IgD-negative memory B cell (primary cell): ENCODE results near the gene TTC34. TPM values are rescaled to one million over a fixed set of nuclear protein-coding genes. Genes with fewer than 3 reads are reported as not detected.

Experiments used
- H3K27ac Mint-ChIP-seq, 3 donors: one replicate each; pipeline ENCODE4 v1.8.0; 2020 to 2022; ENCODE audit warnings: mild to moderate bottlenecking in 3 of 3, mixed read lengths in 3 of 3, moderate library complexity in 1 of 3
- H3K27me3 Mint-ChIP-seq: one replicate; pipeline ENCODE4 v1.8.0; 2021; ENCODE audit warnings: mixed read lengths
- H3K36me3 Mint-ChIP-seq: one replicate; pipeline ENCODE4 v1.8.0; 2020; ENCODE audit warnings: mild to moderate bottlenecking, mixed read lengths
- H3K4me1 Mint-ChIP-seq, 3 donors: one replicate each; pipeline ENCODE4 v1.8.0; 2020 to 2022; ENCODE audit warnings: mixed read lengths in 3 of 3, mild to moderate bottlenecking in 1 of 3
- H3K4me3 Mint-ChIP-seq, 4 donors: one replicate each; pipeline ENCODE4 v1.8.0; 2020 to 2022; ENCODE audit warnings: mild to moderate bottlenecking in 4 of 4, mixed read lengths in 4 of 4, moderate library complexity in 3 of 4
- H3K9me3 Mint-ChIP-seq, 3 donors: one replicate each; pipeline ENCODE4 v1.8.0; 2020 to 2021; ENCODE audit warnings: mixed read lengths in 3 of 3, mild to moderate bottlenecking in 1 of 3
- polyA plus RNA-seq: library from polyadenylated mRNA; unstranded; fragments of 300-500 nt; fragmentation: Illumina TruSeq; gene quantifications from one replicate; pipeline ENCODE4 v1.2.3, GENCODE V29; 2021

Gene TTC34
- polyA plus RNA-seq, 1 donor from 2014 or later: 0.06 TPM

DNA sequence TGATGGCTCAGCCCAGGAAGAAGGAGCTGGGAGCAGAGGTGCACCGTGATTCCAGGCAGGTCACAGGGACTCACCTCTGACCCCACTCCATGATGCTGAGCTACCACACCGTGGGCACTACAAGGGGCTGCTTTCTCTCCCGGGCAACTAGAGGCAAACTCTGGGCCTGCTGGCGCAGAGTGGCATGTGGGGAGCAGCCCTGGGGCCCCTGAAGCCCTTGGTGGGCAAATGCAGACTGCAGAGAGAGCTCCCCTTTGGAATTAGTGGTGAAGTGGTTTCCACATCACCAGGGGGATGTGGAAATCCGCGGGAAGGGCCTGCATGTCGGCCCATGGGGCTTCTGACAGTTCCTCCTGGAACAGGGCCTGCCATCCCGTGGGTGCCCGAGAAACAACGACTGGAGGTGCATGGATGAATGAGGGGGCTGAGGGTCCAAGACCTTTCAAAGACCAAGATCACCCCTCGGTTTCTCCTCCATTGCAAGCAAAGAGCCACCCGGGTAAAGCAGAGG lies 156.8 kb downstream of the TTC34 start:
- Mint-ChIP-seq H3K9me3 (peaks cover 0 to 15% (median 7%) of the 10 kb centered on the region in 3 donors), H3K36me3 (no peaks in the 10 kb centered on the region), H3K4me1 (peaks cover 3 to 4% (median 4%) of the 10 kb centered on the region in 3 donors), H3K27me3 (no peaks in the 10 kb centered on the region), H3K4me3 (peak overlapping the region in 2 of 4 donors; percentile 63), H3K27ac (no peak overlapping the region)

GRCh38 chr1:2644171-2644570 lies 157.3 kb downstream of the TTC34 start:
- Mint-ChIP-seq H3K27ac (no peak overlapping the region), H3K4me1 (peaks cover 3 to 4% (median 4%) of the 10 kb centered on the region in 3 donors), H3K27me3 (no peaks in the 10 kb centered on the region), H3K9me3 (peaks cover 0 to 15% (median 7%) of the 10 kb centered on the region in 3 donors), H3K36me3 (no peaks in the 10 kb centered on the region), H3K4me3 (peak overlapping the region in 2 of 4 donors; percentile 75 to 87)

DNA sequence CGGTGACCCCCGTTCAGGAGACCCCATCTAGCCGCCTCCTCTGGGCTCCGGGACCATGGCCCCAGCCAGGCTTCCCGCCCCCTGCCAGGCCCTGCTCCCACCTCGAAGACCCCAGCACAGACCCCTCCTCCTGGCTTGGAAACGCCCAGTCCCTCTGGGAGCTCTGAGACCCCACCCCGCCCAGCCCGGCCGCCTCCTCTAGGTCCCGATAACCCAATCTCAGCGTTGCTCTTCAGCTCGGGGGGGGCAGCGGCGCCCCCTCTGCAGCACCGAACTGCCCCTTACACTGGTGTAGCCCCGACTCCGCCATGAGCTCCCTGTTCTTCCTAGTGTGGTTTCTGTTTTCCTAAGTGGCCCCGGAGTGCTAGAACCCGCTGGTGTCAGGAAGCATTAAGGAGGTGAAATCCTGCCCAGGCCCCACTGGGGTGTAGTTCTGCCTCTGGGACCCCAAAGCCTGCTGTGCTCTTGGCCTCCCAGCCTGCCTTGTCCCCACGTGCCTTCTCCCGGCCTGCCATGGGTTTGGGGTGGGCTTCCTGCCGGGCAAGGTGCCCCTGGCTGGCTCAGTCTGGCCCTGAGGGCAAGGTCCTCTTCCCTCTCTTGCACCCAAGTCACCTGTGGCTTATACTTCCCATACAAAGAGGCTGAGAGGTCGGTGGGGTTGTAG lies 157.9 kb downstream of the TTC34 start:
- H3K36me3 Mint-ChIP-seq: no peaks in the 10 kb centered on the region
- no peaks in the 10 kb centered on the region for H3K27me3 Mint-ChIP-seq
- peaks cover 0 to 15% (median 7%) of the 10 kb centered on the region in 3 donors for H3K9me3 Mint-ChIP-seq
- peak overlapping the region in 1 of 3 donors; percentile 58 for H3K27ac Mint-ChIP-seq
- H3K4me3 Mint-ChIP-seq: peak overlapping the region; percentile 68 to 87 (median 74)
- H3K4me1 Mint-ChIP-seq: peaks cover 3 to 4% (median 4%) of the 10 kb centered on the region in 3 donors

DNA sequence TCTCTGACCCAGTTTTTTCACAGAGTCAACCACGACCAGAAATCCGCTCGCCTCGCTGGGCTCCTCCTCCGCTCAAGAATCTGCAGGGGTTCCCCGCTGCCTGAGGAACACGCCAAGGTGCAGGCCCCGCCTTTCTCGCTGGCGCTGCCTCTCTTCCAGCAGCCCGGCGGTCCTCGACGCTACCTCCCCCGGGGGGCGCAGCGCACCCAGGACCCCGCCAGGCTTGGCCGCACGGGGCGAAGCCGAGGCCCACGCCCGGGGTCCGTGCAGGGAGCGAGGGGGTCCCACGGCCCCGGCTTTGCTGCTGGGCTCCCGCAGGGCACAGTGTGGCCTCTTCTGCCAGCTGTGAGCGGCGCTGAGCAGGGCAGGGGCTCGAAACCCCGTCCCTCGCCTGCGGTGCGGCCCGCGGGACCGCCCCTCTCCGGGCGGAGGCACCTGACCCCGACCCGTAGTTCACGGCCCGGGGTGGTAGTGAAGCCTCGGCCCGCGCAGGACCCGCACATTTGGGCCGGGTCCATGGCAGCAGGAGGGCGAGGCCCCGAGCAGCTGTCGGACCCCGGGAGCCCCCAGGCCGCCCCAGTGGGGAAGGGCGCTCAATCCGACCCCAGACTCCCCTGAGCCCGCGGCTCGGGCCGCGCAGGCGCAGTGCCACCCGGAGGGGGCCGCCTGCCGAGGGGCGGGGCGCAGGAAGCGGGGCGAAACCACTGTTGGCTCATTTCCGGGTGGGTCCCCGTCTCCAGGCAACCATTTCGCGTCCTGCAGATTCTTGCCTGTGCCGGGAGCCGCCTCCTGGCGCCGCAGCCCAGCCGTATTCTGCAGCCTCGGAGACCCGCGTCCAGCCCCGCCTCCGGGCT lies 158.7 kb downstream of the TTC34 start:
- Mint-ChIP-seq H3K4me1 (peaks cover 3 to 4% (median 4%) of the 10 kb centered on the region in 3 donors), H3K4me3 (peak overlapping the region; percentile 80 to 96 (median 88)), H3K9me3 (peaks cover 0 to 10% (median 4%) of the 10 kb centered on the region in 3 donors), H3K27ac (peak overlapping the region; percentile 89 to 96 (median 93)), H3K27me3 (no peaks in the 10 kb centered on the region), H3K36me3 (no peaks in the 10 kb centered on the region)

GRCh38 chr1:2642131-2642559 lies 159.3 kb downstream of the TTC34 start:
- Mint-ChIP-seq H3K36me3 (no peaks in the 10 kb centered on the region), H3K27me3 (no peaks in the 10 kb centered on the region), H3K4me3 (peak overlapping the region; percentile 80 to 96 (median 88)), H3K9me3 (peaks cover 0 to 9% (median 2%) of the 10 kb centered on the region in 3 donors), H3K4me1 (peaks cover 3 to 4% (median 4%) of the 10 kb centered on the region in 3 donors), H3K27ac (peak overlapping the region; percentile 89 to 96 (median 93))

DNA sequence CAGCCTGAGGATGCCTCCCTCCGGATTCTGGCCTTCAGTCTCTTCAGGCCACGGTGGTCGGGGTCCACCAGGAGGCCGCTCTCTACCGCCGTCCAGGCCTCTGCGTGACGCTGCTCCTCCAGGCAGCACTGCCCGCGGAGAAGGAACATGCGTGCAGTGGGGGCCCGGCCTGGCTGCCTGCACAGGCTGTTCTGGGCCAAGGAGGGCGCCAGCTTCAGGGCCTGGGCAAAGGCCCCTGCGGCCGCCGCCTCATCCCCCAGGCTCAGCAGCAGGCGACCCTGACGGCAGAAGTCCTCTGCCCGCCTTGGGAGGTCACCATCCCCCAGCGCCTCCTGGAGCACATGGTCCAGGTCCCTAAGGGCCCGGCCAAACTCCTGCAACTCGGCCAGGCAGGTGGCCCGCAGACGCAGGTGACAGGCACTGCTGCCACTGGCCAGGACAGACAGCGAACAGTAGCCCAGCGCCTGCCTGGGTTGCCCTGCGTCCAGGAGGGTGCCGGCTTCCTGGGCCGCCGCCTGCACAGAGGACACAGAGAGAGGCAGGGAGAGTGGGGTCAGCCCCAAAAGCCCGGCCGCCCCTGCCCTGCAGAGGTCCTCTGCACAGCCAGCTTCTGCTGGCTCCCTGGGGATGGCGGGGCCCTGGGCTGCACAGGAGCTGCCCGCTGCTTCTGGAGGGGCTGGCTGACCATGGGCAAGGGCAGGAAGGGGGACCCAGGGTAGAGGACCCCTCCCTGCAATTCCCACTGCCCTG lies 159.9 kb downstream of the TTC34 start:
- H3K9me3 Mint-ChIP-seq: peaks cover 0 to 10% (median 2%) of the 10 kb centered on the region in 3 donors
- no peaks in the 10 kb centered on the region for H3K36me3 Mint-ChIP-seq
- H3K27me3 Mint-ChIP-seq: no peaks in the 10 kb centered on the region
- H3K27ac Mint-ChIP-seq: peak overlapping the region in 1 of 3 donors; percentile 89
- peak overlapping the region in 1 of 4 donors; percentile 80 for H3K4me3 Mint-ChIP-seq
- H3K4me1 Mint-ChIP-seq: peaks cover 3 to 4% (median 4%) of the 10 kb centered on the region in 3 donors

DNA sequence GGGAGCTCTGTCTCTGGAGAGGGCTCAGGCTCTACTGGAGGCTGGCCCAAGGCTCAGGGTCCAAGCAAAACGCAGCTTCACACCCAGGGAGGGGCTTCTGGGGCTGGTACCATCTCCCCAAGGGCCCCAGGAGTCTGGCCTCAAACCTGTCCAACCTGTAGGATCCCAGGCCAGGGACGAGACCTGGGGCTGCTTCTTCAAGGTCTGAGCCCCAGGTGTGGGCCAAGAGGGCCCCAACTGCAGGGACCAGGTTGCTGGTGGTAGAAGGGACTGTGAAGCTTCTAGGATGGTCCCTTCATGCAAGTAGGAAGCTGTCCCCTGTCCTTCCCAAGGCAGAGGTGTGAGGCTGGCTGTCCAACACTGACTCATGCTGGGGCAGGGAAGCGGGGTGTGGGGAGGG lies 160.9 kb downstream of the TTC34 start:
- H3K27me3 Mint-ChIP-seq: no peaks in the 10 kb centered on the region
- peaks cover 0 to 7% (median 0%) of the 10 kb centered on the region in 3 donors for H3K9me3 Mint-ChIP-seq
- H3K4me3 Mint-ChIP-seq: no peak overlapping the region
- peaks cover 3 to 4% (median 4%) of the 10 kb centered on the region in 3 donors for H3K4me1 Mint-ChIP-seq
- H3K27ac Mint-ChIP-seq: peak overlapping the region in 1 of 3 donors; percentile 25
- H3K36me3 Mint-ChIP-seq: no peaks in the 10 kb centered on the region

DNA sequence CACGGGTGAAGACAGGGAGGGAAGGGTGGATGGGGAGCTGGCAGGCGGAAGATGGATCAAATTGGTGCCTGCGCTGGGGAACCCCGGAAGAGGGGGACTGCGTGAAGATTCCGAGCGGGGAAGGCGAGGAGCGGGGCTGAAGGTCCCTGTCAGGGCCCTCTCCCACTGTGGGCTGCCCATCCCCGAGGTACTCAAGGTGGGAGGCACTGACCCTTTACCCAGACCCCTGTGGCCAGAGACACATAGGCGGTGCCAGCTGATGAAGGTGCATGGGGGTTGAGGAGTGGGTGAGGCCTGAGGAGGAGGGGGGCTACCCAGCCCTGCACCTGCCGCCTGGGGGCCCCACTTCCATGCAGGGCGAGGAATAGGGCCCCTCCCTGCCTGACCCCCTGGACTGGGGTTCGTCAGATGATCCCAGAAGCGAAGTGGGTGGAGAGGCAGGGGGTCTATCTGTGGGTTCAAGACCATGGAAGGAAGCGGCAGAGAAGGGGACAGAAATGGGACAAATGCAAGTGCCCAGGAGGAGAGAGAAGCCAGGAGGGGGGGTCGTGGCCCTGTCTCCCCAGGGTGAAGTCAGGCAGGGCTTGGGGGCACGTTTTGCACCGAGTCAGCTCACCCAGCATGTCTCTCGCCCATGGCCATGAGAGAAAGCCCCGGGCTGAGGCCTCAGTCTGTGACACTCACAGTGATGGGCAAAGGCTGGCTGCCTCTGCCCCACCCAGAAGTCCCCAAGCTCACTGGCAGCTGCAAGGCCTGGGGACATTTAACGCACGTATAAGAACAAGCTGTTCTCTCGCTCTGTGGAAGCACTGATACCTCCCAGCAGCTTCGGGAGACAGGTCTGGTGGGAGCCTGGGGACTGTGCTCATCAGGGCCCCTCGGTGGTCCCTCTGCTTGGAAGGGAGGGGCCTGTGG lies 161.6 kb downstream of the TTC34 start:
- no peak overlapping the region for H3K4me3 Mint-ChIP-seq
- peaks cover 3 to 4% (median 4%) of the 10 kb centered on the region in 3 donors for H3K4me1 Mint-ChIP-seq

DNA sequence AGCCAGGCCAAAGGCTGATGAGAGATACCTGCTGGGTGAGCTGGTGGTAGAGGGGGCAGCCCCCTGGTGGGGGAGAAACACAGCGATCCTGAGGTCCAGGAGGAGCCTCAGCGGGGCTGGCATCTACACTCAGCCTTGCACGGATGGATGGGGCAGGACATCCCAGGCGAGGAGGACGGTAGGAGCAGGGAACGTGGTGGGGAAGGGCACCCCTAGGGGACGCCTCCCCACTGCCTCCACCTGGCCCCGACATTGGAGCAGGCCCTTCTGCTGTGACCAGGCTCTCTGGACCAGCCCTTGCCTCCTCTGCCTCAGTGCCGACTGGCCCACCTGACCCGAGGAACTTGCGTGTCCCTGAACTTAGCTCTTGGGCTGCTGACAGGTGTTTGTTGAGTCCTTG lies 162.3 kb downstream of the TTC34 start:
- Mint-ChIP-seq H3K36me3 (no peaks in the 10 kb centered on the region), H3K27ac (peak overlapping the region in 1 of 3 donors; percentile 82), H3K27me3 (no peaks in the 10 kb centered on the region), H3K4me3 (peak overlapping the region in 2 of 4 donors; percentile 16 to 23), H3K9me3 (peaks cover 0 to 7% (median 0%) of the 10 kb centered on the region in 3 donors), H3K4me1 (peaks cover 3 to 4% (median 4%) of the 10 kb centered on the region in 3 donors)

More for the DNA sequence above, 161.6 kb downstream of the TTC34 start:
- Mint-ChIP-seq H3K36me3 (no peaks in the 10 kb centered on the region), H3K27me3 (no peaks in the 10 kb centered on the region), H3K27ac (peak overlapping the region in 1 of 3 donors; percentile 82), H3K9me3 (peaks cover 0 to 7% (median 0%) of the 10 kb centered on the region in 3 donors)

DNA sequence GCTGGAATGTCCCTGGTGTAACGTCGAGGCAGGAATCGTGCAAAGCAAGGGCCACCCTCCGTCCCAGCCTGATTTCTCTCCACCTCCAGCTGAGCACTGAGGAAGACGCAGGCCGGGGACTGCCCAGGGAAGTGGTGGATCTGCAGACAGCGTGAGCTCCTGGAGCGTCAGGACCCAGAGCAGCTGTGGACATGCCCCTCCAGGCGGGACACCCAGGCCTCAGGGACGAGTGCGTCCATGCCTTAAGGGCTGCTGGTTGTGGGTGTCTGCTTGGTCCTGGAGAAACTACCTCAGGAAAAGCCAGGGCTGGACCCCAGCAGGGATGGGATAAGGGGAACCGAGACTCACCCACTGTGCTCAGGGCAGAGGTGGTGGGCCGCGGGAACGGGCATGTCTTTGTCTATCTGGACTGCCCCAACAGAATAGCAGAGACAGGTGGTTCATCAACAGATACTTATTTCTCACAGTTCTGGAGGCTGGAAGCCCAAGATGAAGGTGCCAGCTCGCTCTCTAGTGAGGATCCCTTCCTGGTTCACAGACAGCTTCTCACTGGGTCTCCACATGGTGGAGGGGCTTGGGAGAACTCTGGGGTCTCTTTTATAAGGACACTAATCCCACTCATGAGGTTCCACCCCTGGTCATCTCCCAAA lies 162.9 kb downstream of the TTC34 start:
- Mint-ChIP-seq H3K4me3 (peak overlapping the region; percentile 12 to 56 (median 16)), H3K27me3 (no peaks in the 10 kb centered on the region), H3K9me3 (peaks cover 0 to 7% (median 0%) of the 10 kb centered on the region in 3 donors), H3K36me3 (no peaks in the 10 kb centered on the region), H3K4me1 (peaks cover 3 to 4% (median 4%) of the 10 kb centered on the region in 3 donors), H3K27ac (peak overlapping the region in 1 of 3 donors; percentile 82)

DNA sequence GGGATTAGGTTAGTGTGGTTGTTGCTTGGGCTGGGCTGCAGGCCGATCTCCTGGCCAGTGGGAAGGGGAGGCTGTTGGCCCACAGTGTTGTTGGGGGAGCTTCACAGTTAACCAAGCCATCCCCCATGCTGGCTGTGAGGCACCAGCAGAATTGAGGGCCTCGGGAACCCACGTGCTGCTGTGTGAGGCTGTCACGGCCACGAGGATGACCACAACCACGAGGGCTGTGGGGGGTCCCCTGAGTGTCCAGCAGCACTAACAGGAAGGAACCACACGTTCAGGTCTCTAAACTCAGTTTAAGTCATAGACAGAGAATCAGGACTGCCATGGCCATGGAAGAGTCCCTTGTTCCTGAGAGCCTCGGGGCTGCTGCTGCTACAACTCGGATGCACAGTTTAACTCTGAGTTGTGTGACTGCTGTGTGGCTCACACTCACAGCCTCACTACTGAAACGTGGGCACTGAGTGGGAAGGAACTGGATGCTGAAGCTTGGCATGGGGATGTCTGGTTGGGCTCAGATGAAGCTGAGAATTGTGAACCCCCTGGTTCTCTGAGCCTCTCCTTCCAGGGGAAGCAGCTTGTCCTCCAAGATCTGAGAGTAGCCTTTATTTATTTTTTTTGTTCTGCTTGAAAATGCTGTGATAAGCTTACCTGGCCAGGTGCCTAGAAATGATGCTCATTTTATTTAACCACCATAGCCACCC lies 163.9 kb downstream of the TTC34 start:
- peaks cover 2% of the 10 kb centered on the region for H3K27me3 Mint-ChIP-seq
- H3K4me3 Mint-ChIP-seq: peak overlapping the region in 1 of 4 donors; percentile 35

GRCh38 chr1:2636733-2637132 lies 164.8 kb downstream of the TTC34 start:
- peaks cover 0 to 7% (median 0%) of the 10 kb centered on the region in 3 donors for H3K9me3 Mint-ChIP-seq
- H3K4me1 Mint-ChIP-seq: peaks cover 0 to 1% (median 0%) of the 10 kb centered on the region in 3 donors
- H3K27ac Mint-ChIP-seq: peak overlapping the region in 2 of 3 donors; percentile 84 to 86
- peak overlapping the region in 1 of 4 donors; percentile 72 for H3K4me3 Mint-ChIP-seq
- H3K27me3 Mint-ChIP-seq: peaks cover 2% of the 10 kb centered on the region
- no peaks in the 10 kb centered on the region for H3K36me3 Mint-ChIP-seq

More for the DNA sequence above, 163.9 kb downstream of the TTC34 start:
- Mint-ChIP-seq H3K9me3 (peaks cover 0 to 7% (median 0%) of the 10 kb centered on the region in 3 donors), H3K4me1 (peaks cover 2 to 4% (median 4%) of the 10 kb centered on the region in 3 donors), H3K27ac (peak overlapping the region in 2 of 3 donors; percentile 84 to 86), H3K36me3 (no peaks in the 10 kb centered on the region)
